Astrocyte of the spinal cord (primary cell): ENCODE results near the gene SEC14L2.

ENCODE experiments used
- DNase-seq: peaks from one replicate; pipeline ENCODE4 v3.0.0; 2011; ENCODE audit warnings: low read depth, low spot score
- H3K4me3 ChIP-seq: 2 replicates; pipeline ENCODE4 v1.5.1; 2011; ENCODE audit warnings: low read depth, mild to moderate bottlenecking, low read length, moderate library complexity
- CTCF ChIP-seq: IDR thresholded peaks from 2 replicates; pipeline ENCODE4 v1.5.1; 2012; ENCODE audit warnings: low read depth, mild to moderate bottlenecking, low read length, inconsistent platforms
- in situ Hi-C: cut with HindIII; loops from 2 replicates; pipeline ENCODE4 v1.10.0; 2017; ENCODE audit warnings: low sequenced_read_pairs

Gene SEC14L2

GRCh38 chr22:30472994-30473720 lies 76.3 kb downstream of the SEC14L2 start:
- no peak for TF ChIP-seq CTCF
- in situ Hi-C loops: no loop called here
- DNase-seq: no peak
- no peak overlapping the region for H3K4me3 ChIP-seq

- in situ Hi-C loops: no loop called here
- no peak for DNase-seq
- H3K4me3 ChIP-seq: no peak overlapping the region
- no peak for TF ChIP-seq CTCF
Observed at GRCh38 chr22:30474121-30474520, 77.3 kb downstream of the SEC14L2 start.
